HT1080 (cell line): Measurements from ENCODE around the gene S100P. TPM values are rescaled to one million over a fixed set of nuclear protein-coding genes. Genes with fewer than 3 reads are reported as not detected.
"Not testable (repeated sequence)": the region's sequence is repeated elsewhere in the genome, so short reads cannot be mapped to it uniquely, and the experiment has no call there.

ENCODE experiments used
- DNase-seq: peaks from one replicate; pipeline ENCODE4 v3.0.0-alpha.2; 2015; ENCODE audit warnings: low read depth
- polyA plus RNA-seq, 2 experiments: library from polyadenylated mRNA; depleted of rRNA; stranded (reverse); fragments of >200 nt; gene quantifications; 2 replicates each; pipeline ENCODE4 v1.2.3, GENCODE V29; 2015
- total RNA-seq: library from RNA; depleted of rRNA; stranded (reverse); fragments of >200 nt; shearing (Covaris generic); gene quantifications from 2 replicates; pipeline ENCODE4 v1.2.3, GENCODE V29; 2014; rRNA removed

The S100P gene
- not detected in 2 replicates for total RNA-seq
- polyA plus RNA-seq (2015; cell fraction: cytosol; rRNA removed), result not detected in 2 replicates
- not detected in 2 replicates for polyA plus RNA-seq (2015; cell fraction: nucleus; rRNA removed)

DNA sequence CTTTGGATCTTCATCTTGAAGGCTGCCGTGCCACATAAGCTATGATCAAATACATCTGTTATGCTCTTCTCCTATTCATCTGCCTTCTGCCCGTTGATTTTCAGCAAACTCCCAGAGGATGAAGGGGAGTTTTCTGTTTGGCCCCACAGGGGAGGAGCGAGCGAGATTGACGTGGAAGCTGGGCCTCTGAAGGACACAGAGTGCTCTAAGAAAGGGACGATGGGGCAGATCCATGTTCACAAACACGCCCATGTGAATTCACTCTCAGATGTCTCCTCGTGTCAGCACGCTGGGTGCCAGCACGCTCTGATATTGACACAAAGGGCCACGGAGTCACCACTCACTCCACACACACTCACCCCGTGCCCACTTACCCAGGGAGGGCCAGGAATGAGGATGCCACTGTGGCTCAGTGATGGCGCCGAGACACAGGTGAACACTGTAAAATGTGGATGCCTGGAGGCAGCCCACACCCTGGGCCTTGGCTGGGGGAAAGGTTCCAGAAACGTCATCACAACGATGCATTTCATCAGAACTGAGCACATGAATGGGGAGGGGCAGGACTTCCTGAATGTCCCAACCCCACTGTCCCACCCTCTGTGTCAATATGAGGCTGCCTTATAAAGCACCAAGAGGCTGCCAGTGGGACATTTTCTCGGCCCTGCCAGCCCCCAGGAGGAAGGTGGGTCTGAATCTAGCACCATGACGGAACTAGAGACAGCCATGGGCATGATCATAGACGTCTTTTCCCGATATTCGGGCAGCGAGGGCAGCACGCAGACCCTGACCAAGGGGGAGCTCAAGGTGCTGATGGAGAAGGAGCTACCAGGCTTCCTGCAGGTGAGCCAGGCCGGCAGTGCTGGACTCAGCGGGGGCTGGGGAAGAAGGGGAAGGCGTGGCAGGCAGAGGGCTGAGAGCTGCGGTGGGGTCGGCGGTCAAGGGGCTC lies at the start of gene S100P:
Gene S100P (plus strand): TSS at position 648 of the 946 bp plus-strand sequence. CDS start 55 bp downstream, at position 703.
- DNase-seq, result no peak

DNA sequence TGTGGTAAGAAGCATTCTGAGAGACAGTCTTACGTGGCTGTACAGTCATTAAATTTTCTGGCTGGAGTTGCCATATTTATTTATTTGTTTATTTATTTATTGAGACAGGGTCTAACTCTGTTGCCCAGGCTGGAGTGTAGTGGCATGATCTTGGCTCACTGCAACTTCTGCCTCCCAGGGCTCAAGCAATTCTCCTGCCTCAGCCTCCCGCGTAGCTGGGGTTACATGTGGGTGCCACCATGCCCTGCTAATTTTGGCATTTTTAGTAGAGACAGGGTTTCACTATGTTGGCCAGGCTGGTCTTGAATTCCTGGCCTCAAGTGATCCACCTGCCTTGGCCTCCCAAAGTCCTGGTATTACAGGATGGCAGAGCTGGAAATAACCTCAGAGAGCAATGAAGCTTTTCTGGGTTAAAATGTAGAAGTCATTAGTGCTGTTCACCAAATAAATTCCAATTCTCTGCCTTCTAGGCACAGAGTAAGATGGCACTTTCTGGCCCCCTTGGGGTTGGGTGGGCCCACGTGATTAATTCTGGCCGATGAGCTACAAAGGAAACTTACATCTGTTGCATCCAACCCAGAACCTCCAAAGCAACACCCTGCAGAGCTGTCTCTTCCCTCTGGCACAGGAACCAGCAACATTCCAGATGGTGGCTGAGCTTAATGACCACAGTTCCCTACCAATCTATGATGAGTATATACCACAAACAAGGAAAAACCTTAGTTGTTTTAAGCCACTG lies 48.7 kb upstream of the S100P start:
- no peak for DNase-seq

DNA sequence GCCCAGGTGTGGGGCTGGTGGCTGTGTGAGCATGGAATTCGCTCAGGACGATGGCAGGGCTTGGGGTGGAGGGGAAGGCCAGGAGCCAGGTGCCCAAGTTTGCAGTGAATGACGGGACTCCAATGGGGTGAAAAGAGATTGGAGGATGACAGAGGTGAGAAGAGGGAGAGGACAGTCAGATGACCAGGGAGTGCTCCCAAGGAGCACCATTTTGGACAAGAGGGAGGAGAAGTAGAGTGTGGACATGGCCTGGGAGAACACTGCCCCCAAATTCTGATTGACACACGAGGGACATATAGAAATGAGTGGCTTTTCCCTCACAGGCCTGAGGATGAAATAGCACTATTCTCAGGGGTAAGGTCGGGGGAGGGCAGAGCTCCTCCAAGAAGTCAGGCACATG lies 46.5 kb upstream of the S100P start:
- DNase-seq, result no peak

DNA sequence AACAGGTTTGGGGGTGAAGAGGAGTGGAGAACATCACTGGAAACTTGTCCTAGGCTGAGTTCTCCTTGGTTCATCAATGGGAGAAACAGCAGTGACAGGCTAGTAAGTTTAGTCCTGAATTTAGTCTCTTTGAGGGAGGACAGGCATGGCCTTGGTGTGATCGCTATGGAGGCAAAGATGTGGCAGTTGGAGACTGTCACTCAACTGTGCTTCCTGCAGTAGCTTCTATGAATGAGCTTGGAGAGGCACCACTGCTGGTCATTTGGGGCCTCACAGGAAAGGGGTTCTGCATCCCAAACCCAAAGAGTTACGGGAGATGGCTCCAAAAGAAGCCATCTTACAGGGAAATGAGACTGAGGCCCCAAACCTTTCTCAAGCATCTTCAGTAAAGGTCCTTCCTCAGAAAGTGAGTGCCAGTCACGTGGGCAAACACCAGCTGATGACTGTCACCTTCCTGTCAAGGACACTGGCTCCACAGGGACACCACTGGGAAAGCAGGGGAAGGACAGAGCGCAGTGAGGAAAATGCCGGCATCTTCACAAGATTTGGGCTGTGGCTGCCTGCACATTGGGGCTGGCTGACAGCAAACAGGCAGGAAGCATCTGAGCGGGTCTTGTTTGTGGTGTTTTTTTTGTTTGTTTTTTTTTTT lies 46.0 kb upstream of the S100P start:
- no peak for DNase-seq

DNA sequence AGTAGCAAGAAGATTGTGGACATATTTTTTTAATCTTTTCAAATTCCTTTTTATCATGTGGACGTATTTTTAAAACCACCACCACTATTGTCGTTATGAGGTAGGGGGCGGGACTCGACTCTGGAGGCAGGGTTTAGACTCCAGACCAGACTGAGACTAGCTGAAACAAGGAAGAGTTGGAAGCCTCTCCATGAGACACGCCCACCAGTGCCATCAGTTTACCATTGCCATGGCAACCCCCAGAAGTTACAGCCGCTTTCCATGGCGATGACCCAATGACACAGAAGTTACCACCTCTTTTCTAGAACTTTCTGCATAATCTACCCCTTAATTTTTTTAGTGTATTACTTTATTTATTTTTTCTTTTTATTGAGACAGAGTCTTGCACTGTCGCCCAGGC lies 44.5 kb upstream of the S100P start:
- no peak for DNase-seq

DNA sequence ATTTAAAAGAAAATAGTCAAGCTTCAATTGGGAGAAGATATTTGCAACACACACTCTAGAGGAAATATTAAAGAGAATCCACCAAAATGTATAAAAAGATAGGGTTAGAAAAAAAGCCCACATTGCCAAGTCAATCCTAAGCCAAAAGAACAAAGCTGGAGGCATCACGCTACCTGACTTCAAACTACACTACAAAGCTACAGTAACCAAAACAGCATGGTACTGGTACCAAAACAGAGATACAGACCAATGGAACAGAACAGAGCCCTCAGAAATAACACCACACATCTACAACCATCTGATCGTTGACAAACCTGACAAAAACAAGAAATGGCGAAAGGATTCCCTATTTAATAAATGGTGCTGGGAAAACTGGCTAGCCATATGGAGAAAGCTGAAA lies 39.5 kb upstream of the S100P start:
- not testable (repeated sequence) for DNase-seq

DNA sequence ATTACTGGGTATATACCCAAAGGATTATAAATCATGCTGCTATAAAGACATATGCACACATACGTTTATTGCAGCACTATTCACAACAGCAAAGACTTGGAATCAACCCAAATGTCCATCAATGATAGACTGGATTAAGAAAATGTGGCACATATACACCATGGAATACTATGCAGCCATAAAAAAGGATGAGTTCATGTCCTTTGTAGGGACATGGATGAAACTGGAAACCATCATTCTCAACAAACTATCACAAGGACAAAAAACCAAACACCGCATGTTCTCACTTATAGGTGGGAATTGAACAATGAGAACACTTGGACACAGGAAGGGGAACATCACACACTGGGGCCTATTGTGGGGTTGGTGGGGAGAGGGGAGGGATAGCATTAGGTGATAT lies 38.4 kb upstream of the S100P start:
- DNase-seq, result not testable (repeated sequence)

DNA sequence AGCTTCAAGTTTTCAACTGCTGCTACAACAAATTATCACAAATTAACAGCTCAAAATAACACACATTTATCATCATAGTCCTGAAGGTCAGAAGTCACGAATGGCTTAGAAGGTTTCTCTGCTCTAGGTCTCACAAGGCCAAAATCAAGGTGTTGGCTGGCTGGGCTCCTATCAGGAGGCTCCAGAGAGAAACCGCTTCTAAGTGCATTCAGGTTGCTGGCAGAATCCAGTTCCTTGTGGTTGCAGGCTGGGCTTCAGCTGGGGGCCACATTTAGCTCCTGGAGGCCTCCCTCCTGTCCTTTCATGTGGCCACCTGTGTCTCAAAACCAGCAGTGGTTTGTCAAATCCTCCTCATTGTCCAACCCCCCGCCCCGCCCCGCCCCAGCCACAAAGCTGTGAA lies 37.8 kb upstream of the S100P start:
- no peak for DNase-seq

DNA sequence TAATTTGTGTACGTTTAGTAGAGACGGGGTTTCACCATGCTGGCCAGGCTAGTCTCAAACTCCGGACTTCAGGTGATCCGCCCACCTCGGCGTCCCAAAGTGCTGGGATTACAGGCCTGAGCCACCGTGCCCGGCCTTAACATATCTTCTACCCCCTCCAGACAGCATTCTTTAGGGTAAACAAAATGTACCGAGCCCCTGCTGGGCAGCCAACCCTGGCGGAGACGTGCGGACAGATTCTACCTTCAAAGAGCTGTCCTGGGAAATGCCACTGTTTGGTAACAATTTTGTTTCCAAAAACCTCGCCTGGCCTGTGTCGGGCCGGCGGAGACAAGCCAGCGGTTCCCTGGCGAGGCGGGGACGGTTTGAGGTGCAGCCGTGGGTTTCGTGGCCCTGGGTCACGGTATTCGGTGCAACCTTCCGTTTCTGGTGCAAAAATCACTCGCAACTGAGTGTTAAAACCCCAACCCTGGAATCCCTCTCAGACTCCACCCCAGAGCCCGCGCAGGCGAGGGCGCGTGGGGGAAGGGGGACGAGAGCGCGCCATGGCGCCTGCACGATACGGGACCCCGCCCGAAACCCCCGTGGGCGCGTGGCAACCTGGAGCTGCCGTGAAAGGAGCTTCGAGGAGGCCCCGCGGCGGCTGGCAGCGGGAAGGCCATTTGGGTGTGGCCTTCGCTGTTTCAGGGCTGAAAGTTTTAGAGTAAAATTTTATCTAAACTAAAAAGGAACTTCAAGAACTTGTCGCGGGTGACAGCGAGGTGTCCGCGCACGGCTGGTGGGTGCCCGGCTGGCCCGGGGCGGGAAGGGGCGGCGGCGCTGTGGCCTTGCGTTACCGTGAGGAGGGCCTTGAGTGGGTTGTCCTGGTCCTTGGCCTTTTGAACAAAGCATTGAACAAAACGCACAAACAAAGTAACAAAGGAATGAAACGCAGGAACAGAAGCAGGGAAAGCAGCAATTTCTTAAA lies 36.2 kb upstream of the S100P start:
- no peak for DNase-seq

DNA sequence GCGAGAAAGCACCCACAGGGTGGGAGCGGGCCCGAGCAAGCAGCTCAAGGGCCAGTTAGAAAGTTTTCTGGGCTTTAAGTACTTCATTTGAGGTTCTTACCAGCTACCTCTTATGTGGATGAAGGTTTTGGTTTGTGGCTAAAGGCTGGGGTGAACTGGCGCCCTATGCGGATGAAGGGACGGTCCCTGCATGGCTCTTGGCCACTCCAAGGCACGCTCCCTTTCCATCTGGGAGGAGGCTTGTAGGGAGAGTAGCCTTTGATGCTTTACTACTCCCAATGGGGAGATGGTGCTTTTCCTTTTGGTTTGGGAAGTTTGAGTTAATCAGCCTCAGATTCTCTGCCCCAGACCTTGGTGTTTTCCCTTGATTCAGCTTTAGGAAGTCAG lies 35.5 kb upstream of the S100P start:
- DNase-seq, result no peak

DNA sequence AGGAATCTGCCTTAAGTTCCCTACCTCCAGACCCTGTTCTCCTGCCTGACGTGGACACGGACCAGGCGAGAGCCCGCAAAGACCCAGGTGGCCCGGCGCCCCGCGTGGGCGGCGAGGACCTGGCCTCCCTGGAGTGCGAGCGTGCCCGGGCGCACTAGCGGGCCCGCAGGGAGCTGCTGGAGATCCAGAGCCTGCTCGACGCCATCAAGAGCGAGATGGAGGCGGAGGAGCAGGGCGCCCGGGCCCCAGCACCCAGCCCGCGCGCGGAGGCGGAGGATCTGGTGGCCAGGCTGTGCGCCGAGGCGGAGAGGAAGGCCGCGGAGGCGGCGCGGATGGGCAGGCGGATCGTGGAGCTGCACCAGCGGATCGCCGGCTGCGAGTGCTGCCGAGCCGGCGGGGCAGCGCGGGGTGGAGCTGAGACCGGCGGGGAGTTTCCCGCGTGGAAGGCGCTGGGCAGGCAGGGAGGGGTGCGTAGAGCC lies 35.0 kb upstream of the S100P start:
- DNase-seq, result no peak

DNA sequence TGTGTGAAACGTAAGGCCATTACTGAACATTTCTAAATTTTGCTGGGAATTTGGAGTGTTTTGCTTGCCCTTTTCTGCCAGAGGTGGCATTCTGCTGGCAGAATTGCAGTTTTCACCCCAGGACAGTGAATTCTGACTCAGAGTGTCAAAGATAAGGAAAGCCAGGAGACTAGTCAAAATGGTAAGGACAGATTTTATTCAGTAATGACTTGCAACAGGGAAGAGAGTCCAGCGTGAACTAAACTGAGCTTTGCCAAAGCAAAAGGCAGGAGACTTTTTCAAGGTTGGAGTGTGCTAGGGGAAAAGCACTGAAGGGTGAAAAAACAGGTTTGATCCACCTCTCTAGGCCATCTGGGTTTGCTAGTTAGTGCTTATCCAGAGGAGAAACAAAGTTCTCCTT lies 33.8 kb upstream of the S100P start:
- DNase-seq, result no peak

DNA sequence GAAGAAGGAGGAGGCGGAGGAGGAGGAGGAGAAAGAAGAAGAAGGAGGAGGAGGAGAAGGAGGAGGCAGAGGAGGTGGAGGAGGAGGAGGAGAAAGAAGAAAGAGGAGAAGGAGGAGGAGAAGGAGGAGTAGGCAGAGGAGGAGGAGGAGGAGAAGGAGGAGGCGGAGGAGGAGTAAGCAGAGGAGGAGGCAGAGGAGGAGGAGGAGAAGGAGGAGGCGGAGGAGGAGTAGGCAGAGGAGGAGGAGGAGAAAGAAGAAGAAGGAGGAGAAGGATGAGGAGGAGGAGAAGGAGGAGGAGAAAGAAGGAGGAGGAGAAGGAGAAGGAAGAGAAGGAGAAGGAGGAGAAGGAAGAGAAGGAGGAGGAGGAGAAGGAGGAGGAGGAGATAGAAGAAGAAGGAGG lies 33.2 kb upstream of the S100P start:
- peak; percentile 33 for DNase-seq

DNA sequence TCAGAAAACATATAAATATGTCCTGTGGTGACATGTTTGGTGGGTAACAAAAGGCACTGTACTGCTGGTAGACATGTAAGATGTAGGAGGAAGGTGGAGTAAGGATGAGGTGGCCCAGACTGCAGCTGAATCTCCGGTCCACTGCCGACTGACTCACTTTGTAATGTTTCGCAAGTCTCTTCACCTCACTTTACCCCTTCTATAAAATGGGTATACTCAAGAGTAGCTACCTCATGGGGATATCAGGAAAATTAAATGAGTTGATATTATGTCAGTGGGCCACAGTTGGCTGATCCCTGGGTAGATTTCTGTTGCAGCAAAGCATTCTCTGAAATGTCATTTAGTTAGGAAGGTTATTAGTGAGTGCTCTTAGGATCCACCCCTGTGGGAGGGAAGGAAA lies 31.1 kb upstream of the S100P start:
- DNase-seq, result no peak

DNA sequence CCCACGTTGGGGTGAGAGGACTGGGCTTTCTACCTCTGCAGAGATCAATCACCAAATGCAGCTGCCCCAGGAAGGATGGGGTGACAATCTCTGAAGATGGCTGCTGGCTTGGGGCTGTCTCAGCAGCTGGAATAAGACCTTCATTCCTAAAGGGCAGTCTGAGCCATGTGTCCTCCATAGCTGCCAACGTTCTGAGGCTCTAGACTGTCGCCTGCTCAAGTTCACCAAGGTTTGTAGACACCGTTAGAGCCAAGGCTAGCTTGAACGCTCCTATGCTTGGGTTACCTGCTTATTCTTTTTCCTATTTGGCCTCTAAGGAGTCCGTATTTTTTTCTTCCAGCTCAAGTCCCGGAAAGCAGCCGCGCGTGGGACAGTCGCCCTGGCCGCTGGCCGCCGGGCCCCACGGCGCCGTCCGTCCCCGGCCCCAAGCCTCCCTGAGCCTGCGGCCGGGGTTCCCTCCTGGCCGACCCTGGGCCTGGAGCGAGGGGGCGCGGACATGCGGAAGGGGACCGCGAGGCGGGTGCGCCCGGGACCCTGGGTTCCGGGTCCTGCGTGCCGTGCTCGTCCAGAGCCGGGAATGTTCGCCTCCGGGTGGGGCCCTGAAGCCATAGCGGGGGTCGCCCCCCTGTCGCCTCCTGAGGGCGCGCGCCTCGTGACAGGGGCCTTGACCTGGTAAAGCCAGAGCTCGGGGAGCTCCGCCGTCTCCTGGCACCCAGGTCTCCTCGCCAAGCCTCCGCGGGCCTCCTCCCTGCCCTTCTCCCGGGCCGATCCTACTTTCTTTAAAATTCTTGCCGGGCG lies 29.9 kb upstream of the S100P start:
- DNase-seq, result no peak

DNA sequence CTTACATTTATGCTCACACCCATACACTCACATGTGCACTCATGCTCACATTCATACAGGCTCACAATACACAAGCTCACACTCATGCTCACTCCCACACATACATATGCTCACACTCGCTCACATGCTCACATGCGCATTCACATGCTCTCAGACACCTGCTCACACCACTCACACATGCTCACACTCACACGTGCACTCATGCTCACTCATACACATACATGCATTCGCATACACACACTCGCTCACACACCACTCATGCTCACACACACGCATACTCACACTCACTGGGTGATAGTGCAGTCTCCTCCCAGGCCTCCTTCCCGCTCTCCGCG lies 28.4 kb upstream of the S100P start:
- DNase-seq, result no peak

DNA sequence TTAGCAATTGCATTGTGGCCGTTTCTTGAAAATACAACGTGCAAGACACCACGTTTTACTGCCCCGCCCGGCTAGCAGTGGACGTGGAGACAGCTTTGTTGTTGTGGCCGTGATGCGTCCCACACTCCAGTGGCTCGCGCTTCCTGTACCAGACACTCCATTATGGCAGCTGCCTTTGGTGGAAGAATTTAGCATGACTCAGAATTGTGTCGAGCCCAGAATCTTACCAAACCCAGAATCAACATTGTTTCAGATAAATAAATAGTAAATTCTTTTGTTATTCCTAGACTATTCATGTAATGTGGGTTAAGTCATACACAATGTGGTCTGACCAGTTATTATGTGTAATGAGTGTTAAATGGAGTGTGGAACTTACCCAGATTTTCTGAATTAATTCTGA lies 25.3 kb upstream of the S100P start:
- DNase-seq, result peak; percentile 43

DNA sequence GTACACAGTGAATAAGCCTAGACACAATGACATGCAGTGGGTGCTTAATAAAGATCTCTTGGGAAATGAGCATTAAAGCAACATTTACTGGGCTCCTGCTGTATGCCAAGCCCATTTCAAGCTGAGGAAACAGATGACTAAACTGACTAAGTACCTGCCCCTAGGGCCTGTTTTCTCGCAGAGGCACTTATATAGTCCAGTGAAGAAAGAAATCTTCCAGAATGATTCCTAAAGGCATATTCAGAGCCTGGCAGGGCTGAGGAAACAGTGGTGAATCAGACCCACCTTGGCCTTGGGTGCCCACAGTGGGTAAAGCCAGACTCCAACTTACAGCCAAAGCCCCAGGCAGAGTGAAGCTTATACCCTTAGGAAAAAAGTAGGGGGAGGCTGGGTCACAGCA lies 22.0 kb upstream of the S100P start:
- no peak for DNase-seq

DNA sequence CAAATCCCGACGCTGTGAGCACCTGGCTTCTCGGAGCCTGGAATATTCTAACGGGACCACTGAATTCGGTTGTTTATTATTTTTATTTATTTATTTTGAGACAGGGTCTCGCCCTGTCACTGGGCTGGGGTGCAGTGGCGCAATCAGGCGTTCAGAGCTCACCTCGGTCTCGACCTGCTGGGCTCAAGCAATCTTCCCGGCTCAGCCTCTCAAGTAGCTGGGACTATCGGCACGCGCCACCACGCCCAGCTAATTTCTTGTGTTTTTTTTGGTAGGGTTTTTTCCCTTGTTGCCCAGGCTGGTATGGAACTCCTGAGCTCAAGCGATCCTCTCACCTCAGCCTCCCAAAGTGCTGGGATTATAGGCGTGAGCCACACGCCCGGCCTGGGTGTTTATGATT lies 21.5 kb upstream of the S100P start:
- DNase-seq, result no peak
